ENCODE results near the gene PRPF19. TPM values are rescaled to one million over a fixed set of nuclear protein-coding genes. Genes with fewer than 3 reads are reported as not detected.

Gene PRPF19
- polyA plus RNA-seq, 4 donors, result 113 to 153 (median 130) TPM

DNA sequence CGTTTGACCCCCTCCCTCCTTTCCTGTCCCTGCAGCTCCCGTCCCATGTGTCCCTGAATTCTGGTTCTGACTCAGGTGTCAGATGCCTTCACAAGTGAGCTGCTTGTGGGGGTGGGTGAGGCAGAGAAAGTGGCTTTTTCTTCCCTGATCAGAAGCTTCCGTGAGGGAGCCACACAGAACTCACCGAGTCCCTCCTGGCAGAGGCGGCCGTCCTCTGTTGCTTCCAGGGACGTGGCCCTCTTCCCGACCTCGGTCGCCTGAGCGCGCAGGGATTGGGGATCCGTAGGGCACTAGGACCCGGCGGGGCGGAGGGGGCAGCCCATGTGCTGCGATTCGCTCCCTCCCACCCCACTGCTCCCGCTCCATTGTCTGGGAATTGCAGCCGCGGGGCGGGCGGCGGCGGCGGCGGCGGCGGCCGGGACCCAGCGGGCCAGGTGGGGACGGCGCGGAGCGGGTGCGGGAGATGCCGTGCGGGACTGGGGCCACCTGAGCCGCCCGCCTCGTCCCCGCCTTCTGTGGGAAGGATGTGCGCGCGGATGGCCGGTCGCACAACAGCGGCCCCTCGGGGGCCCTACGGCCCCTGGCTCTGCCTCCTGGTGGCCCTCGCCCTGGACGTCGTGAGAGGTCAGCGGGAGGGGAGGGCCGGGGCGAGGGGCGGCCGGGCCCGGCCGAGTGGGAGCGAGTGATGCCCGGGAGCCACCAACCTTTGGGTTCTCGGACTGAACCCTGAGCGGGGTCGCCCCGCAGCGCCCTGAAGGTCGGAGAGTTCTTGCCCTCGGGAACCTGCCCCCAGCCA, 17.9 kb upstream of the PRPF19 start, which contains the start of gene TMEM132A:
TSS of gene TMEM132A (plus strand) at position 351 of the 796 bp plus-strand sequence. CDS start at position 525, 174 bp downstream.
- peak in 1 of 4 donors; percentile 52 for DNase-seq (ENCODE audit: low read depth in 4 of 4, low spot score in 2 of 4)

DNA sequence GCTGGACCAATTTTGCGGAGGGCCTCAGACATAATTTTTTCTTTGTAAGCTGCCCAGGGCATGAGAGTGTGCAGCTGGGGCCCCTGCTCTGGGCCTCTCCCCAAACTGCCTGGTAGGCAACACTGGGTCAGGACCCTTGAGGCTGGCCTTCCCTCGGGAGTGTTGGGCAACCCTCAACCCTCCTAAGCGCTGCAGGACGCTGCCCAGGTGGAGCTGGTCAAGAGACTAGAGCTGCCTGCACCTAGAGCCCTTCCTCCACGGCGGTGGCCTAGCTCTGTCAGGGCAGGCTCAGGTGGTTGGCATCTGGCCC, 17.4 kb upstream of the PRPF19 start:
- DNase-seq (ENCODE audit: low read depth in 4 of 4, low spot score in 2 of 4), result no peak

DNA sequence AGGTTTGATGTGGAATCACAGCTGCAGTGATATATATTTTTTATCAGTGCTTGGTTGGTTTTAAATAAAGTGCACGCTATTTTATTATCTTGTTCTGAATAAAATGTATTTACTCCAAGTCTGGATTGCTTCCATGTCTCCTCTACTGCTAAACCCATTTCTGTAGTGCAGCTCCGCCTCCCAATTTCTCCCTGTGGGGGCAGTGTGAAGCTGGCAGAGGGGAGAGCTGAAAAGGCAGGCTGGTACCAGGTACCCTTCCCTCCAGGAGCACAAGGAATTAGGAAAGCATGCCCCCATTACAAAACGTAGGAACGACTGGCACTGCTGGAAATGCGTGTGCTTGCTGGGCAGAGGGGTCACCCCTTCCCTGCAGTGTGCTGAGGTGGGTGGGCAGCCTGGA, 16.9 kb upstream of the PRPF19 start:
- no peak for DNase-seq (ENCODE audit: low read depth in 4 of 4, low spot score in 2 of 4)

DNA sequence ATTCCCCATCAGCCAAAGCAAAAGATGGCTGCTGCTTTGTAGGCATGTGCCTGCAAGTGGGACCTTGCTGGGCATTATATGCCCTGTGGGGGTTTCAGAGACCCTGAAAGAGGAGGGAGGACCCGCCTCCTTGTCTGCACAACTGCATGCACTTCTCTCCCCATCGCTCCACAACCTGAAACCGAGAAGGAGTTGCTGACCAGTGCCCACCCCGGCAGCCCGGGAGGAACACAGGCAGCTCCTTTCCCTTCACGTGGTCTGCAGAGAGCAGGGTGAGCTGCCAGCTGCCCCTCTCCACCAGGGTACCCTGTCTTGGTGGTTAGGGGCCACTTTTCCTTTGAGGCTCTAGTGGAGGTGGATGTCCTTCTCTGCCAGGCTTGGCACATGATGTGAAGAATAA, 16.5 kb upstream of the PRPF19 start:
- DNase-seq (ENCODE audit: low read depth in 4 of 4, low spot score in 2 of 4), result no peak

DNA sequence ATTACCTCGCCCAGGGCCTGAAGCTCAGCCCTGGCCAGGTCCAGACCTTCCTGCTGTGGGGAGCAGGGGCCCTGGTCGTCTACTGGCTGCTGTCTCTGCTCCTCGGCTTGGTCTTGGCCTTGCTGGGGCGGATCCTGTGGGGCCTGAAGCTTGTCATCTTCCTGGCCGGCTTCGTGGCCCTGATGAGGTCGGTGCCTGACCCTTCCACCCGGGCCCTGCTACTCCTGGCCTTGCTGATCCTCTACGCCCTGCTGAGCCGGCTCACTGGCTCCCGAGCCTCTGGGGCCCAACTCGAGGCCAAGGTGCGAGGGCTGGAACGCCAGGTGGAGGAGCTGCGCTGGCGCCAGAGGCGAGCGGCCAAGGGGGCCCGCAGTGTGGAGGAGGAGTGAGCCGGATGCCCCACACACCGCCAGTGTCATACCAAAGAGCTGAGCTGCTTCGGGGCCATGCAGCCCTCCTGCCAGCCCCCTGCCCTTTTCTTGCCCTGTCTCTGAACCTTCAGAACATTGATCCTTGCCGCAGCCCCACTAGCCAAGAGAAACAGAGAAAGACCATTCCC, 15.5 kb upstream of the PRPF19 start:
- no peak for DNase-seq (ENCODE audit: low read depth in 4 of 4, low spot score in 2 of 4)

DNA sequence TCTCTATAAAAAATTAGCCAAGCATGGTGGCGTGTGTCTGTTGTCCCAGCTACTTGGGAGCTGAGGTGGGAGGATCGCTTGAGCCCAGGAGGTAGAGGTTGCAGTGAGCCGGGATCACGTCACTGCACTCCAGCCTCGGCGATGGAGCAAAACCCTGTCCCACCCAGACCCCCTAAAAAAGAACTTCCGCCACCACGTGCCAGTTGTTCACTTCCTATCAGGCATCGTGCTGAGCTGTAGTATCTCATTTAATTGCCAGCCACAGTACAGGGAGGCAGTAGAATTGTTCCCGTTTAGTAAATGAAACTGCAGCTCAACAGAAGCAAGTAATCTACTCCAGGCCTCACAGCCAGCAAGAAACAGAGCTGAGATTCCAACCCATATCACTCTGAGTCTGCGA, 14.9 kb upstream of the PRPF19 start:
- no peak for DNase-seq (ENCODE audit: low read depth in 4 of 4, low spot score in 2 of 4)

DNA sequence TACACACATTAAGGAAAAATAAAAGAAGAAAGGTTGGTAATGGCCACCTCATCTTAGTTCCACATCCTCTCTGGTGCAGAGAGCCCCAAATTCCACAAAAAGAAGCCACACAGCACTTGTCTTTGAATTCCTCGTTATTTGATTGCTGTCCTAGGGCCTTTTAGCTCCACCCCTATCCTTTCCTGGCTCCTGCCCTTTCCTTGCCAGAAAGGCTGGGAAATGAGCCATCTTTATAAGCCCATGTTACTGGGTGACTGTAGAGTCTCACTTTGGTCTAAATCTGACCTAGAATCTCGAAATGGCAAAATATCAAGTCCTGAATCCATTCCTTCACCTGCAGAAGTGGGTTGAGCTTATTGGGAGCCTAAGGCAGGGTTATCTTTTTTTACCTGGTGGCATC, 13.6 kb upstream of the PRPF19 start:
- no peak for DNase-seq (ENCODE audit: low read depth in 4 of 4, low spot score in 2 of 4)

DNA sequence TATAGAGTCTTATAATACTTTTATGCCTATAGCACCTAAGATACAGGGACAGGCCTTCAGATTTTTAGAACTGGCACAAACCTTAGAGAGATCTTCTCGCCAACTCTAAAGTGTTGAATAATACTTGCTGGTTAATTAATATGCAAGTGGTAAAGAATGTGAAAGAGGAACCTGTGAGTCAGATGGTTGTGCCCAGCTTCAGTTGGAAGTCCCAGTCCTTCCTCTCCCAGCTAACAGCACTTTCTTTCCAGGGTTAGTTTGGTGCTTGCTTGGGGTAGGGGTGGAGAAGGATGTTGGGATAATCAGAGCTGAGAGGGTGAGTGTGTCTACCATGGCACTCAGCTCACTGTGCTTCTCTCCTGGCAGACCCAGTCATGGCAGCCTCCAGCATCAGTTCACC, 12.9 kb upstream of the PRPF19 start:
- DNase-seq (ENCODE audit: low read depth in 4 of 4, low spot score in 2 of 4), result no peak

DNA sequence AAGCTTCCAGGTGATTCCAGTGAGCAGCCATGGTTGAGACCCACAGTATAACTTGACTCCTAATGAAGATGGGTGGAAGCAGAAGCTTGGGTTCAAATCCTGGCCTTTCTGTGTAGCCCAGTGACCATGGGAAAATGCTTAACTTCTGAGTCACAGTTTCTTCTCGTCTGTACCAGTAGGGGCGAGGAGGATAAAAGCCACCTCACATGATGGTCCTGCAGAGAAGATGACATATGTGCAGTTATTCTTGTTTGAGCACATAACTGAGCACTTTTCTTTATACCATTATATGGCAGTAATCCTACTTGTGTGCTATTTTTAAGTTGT, 12.5 kb upstream of the PRPF19 start:
- DNase-seq (ENCODE audit: low read depth in 4 of 4, low spot score in 2 of 4), result no peak

DNA sequence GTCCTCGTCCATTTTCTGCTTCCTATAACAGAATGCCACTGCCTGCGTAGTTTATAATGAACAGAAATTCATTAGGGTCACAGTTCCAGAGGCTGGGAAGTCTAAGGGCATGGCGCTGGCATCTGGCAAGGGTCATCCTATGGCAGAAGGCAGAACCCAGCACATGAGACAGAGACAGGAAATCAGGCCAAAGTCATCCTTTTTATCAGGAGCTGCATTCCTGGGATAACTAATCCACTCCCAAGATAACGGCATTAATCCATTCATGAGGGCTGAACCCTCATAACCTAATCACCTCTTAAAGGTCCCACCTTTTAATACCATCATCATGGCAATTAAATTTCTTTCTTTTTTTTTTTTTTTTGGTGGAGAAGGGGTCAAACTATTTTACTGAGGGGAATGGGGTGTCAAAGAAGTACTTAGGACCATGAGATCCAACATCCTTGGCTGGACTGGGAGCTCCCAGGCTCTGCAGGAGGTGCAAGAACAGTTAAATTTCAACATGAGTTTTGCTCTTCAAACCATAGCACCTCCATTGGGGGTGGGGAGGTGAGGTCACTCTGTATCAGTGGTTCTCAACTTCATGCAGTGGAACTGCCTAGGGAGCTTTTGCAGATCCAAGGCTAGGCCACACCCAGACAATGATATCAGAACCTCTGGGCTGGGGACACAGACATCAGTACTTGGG, 12.0 kb upstream of the PRPF19 start:
- DNase-seq (ENCODE audit: low read depth in 4 of 4, low spot score in 2 of 4), result no peak

DNA sequence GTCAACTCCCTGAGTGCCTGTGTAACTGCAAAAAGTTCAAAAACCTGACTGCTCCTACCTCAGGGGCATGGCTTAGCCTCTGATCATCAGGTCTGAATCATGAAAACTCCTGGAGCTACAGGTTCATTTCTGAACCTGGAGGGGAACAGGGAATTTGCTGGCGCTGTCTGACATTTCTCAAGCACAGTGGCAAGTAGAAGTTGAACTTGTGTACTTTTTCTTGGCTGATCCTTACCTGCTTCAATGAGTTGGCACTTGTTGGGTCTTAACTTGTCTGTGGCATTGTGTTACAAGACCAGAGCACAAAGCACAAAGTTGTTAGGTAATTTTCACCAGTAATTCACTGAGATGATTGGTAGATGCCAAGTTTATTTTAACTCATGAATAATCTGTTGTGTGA, 10.9 kb upstream of the PRPF19 start:
- no peak for DNase-seq (ENCODE audit: low read depth in 4 of 4, low spot score in 2 of 4)

DNA sequence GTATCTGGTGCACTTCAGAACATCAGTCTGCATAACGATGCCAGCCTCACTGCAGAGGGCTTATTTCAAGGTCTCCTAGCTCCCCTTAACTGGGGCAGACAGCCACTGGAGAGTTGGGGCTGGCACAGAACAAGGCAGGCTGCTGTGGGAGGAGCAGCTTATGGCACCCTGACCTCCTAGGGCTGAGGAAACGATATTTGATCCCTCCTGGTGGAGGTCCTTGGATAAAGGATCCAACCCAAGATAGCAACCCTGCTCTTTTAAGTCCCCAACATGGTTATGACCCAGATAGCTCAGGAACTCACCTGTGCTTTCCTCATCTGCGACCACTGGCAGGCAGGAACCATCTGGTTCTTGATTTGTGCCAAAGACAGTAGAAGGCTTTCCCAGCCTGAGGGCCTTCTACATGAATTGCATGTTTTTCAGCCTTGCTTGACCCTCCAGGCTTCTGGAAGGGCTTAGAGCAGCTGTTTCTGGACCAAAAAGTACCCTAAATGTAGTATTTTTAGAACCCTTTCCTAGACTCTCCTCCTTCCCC, 10.4 kb upstream of the PRPF19 start:
- DNase-seq (ENCODE audit: low read depth in 4 of 4, low spot score in 2 of 4), result no peak

DNA sequence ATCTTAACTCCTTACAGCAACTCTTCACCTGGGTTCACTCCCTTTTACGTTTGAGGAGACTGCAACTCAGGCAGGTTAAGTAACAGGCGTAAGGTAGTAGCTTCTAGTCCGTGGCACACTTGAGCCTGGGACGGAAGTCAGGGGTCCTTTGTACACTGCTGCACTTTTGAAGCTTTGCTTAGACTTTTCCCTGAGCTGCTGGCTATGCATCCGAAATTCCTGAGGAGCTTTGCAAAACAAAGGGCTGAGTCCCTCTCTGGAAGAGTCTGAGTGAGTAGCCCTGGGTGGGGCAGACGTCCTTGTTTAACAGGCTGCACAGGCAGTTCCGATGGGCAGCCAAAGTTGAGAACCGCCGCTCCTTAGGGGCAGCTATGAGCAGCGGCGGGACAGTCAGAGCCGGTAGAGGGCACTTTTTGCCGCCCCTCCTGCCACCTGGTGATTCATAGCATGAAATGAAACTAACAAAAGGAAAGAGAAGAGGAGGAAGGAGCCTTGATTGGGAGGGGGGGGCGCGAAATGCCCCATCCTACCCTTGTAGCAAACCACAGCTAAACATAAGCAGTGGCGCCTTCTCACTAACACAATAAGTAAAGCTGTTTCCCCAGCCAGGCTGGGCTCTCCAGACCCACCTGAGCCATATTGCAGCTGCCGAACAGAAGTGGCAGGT, 9.0 kb upstream of the PRPF19 start:
- DNase-seq (ENCODE audit: low read depth in 4 of 4, low spot score in 2 of 4), result peak in 2 of 4 donors; percentile 42 to 45

DNA sequence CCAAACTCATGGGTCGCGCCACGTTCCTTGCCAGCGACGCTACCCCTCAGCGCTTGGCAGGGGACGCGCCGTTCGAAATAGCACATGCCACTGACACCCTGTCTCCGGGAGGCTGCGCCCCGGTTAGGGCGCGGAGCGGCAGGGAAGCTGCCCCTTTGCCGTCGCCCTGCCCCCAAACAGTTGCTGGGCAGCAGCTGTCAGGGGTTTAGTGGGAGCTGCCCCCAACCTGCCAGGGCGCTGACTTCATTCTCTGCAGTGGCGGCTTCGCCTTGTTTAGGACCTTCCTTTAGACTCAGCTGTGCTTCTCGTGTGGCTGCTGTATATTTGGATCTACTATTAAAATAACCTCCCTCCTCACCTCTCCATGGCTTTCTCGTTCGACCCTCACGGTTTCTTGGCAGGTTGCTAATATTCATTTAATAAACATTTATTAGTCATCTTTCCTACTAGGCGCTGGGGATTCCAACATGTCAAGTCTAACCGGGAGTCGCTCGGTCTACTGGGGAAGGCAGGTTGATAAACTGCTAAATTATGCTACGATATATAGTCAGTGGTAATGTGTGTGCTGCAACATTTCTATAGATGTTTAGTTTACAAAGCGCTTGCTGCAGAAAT, 8.4 kb upstream of the PRPF19 start:
- no peak for DNase-seq (ENCODE audit: low read depth in 4 of 4, low spot score in 2 of 4)

DNA sequence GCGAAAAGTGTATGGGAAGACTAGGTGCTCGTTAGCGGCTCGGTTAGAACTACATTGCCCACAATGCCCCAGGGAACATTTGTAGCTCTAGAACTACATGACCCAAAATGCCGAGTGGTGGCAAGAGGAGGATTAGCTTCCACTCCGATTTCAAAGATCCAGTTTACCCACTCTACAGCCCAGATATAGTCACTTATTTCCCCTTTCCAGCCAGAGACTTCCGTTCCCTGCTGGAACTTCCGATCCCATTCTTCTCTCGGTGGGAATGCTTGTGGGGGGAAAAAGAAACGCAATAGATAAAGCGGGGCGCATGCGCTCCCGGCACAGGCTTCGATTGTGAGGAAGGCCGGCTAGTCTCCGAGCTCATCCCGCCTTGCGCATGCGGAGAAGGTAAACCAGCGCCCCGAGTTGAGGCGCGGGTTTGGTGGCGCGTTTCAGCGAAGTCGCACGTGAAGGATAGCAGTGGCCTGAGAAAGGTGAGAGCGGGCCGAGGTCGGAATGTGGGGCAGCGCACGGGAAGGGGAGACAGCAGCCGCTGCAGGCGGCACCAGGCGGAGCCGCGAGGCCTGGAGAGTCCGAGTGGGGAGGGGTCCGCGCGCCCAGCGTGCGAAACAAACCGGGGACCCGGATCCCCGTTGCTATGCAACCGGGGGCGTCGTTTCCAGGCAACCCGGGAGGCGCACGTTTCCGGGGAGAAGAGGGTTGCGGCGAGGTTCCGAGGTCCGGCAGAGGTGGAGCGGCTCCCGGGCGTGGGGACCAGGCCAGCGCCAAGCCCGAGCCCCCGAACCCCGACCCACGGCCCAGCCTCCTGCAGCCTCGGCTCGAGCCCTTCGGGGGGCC, 7.6 kb upstream of the PRPF19 start, which contains the start of gene TMEM109:
TSS of gene TMEM109 (plus strand) at position 366 of the 840 bp plus-strand sequence. CDS start 5,536 bp downstream, outside the sequence.
- peak; percentile 81 to 96 (median 84) for DNase-seq (ENCODE audit: low read depth in 4 of 4, low spot score in 2 of 4)

DNA sequence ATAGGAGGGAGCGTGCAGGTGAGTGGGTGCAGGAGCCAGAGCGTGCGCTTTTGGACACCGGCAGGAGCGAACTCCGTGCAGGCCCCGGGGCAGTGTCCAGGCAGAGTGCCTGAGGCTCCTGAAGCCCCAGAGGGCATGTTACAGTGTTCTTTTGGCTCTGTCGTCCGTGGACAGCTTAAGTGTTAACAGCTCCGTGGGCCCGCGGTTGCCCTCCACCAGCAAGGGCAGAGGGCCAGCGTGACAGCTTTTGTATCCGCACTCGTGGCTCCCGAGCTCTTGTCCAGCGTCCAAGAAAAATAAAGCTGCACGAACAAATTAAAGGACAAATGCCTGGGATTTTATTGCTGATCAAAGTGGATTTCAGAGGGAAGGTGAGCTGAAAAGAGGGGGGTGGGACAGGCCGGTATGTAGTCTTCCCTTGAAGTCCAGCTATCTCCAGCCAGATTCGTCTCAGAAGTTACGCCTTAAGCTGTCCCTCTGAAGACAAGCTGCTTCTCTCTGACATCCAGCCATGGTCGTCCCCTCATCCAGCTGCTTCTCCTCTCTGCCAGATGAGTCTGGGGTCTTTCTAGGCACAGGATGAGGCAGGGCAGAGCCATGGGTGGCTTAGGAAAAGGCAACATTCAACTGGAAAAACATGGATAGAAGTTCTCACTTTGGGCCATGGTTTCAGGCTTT, 6.6 kb upstream of the PRPF19 start:
- no peak for DNase-seq (ENCODE audit: low read depth in 4 of 4, low spot score in 2 of 4)

DNA sequence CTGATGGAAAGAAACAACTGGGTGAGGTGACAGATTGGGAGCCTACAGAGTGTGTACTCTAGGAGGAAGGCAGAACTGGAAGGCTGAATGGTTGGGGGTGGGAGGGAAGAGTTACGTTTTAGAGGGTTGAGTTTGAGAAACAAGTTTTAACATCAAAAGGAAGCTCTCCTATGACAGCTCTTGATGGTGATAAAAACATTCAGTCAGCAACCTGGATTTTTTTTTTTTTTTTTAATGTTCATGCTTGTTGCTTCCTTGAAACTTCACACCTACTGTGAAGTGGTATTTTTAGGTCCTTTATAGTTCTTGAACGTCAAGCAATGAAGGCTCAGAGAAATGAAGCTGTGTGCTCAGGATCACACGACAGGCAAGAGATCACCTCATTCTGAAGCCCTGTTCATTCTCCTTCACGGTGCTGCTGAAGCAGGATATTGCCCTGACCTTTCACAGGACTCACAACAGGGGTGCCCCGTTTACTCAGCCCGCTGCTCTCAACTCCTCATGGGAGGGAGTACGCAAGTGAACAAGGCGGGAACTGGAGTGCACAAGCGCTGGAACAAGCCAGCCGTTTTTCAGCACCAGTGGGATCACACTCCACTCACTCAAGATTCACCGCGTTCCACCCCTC, 6.0 kb upstream of the PRPF19 start:
- DNase-seq (ENCODE audit: low read depth in 4 of 4, low spot score in 2 of 4), result no peak

DNA sequence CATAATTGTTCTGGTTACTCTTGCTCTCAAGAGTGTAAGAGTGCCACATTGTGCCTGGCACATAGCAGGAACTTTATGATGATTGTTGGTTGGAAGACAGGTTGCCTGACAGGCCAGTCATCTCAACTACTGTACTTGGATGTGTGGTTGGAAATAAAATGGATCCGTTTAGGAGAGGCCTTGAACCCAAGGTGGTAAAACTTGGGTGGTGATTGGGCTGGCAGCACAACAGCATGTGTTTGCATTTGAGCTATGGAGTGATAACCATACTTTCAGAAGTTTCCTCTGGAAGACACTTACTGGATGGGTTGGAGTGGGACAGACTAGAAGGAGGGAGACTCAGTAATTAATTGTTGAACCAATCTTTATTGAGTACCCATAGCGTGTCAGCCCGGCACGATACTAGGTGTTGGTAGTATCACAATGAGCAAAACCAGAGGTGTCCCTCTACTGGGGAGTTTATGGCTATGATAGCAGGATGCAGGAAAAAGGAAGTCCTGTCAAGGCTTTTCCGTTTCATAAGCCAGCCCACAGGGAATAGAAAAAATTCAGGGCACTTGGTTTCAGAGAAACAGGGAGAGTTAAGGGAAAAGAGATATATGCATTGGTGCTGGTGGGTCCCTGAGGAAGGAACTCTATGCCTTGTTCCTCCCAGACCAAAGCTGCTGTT, 4.5 kb upstream of the PRPF19 start:
- no peak for DNase-seq (ENCODE audit: low read depth in 4 of 4, low spot score in 2 of 4)
